HG03558 (cell line): ENCODE results near the gene PDCD1.
"Not testable (repeated sequence)": the region's sequence is repeated elsewhere in the genome, so short reads cannot be mapped to it uniquely, and the experiment has no call there.

Source experiments
- ATAC-seq: cut with Tn5 transposase; IDR thresholded peaks from one replicate; pipeline ENCODE4 v1.9.1; 2021; ENCODE audit warnings: moderate number of reproducible peaks; ENCODE audit not compliant: unreplicated experiment; ENCODE audit errors: extremely low read depth

Gene PDCD1

GRCh38 chr2:241841181-241842066 lies 17.3 kb downstream of the PDCD1 start:
- no peak for ATAC-seq

GRCh38 chr2:241837197-241837965 lies 21.3 kb downstream of the PDCD1 start:
- no peak for ATAC-seq

GRCh38 chr2:241836292-241836691 lies 22.4 kb downstream of the PDCD1 start:
- no peak for ATAC-seq

GRCh38 chr2:241835611-241836010 lies 23.1 kb downstream of the PDCD1 start:
- ATAC-seq, result no peak

GRCh38 chr2:241834527-241835210 lies 24.0 kb downstream of the PDCD1 start:
- ATAC-seq, result no peak

GRCh38 chr2:241833756-241834526 lies 24.8 kb downstream of the PDCD1 start:
- not testable (repeated sequence) for ATAC-seq

- no peak for ATAC-seq
These were observed 25.5 kb downstream of the PDCD1 start for GRCh38 chr2:241833101-241833663.

GRCh38 chr2:241827394-241827793 lies 31.3 kb downstream of the PDCD1 start:
- ATAC-seq, result no peak

- ATAC-seq, result not testable (repeated sequence)
These were observed 34.9 kb downstream of the PDCD1 start for GRCh38 chr2:241823531-241824437.

- ATAC-seq, result no peak
These were observed 36.5 kb downstream of the PDCD1 start for GRCh38 chr2:241822264-241822623.

GRCh38 chr2:241821460-241822263 lies 37.0 kb downstream of the PDCD1 start:
- ATAC-seq, result no peak

GRCh38 chr2:241820625-241821384 lies 37.9 kb downstream of the PDCD1 start:
- no peak for ATAC-seq

GRCh38 chr2:241819947-241820624 lies 38.6 kb downstream of the PDCD1 start:
- ATAC-seq, result not testable (repeated sequence)

GRCh38 chr2:241818943-241819270 lies 39.8 kb downstream of the PDCD1 start:
- no peak for ATAC-seq

- no peak for ATAC-seq
These were observed 40.3 kb downstream of the PDCD1 start for GRCh38 chr2:241818229-241818942.

- not testable (repeated sequence) for ATAC-seq
These were observed 40.9 kb downstream of the PDCD1 start for GRCh38 chr2:241817821-241818215.
